Stomach (tissue), 9 donors: ENCODE results near the gene ZNF304. TPM values are rescaled to one million over a fixed set of nuclear protein-coding genes. Genes with fewer than 3 reads are reported as not detected.

Experiments
- DNase-seq, 2 donors: peaks; one replicate each; pipeline versions ENCODE4 v3.0.0 to v3.0.0-alpha.2; 2013 to 2019
- H3K27ac ChIP-seq, 5 donors: fragments of 200-600 bp in 4 of 5; sonication (generic) in 4 of 5; one replicate each; pipeline ENCODE4 v1.5.1; 2013 to 2019; ENCODE audit warnings: mild to moderate bottlenecking in 1 of 5, moderate library complexity in 1 of 5
- H3K27me3 ChIP-seq, 3 donors: fragments of 200-600 bp; sonication (generic); one replicate each; pipeline ENCODE4 v1.5.1; 2017 to 2019; ENCODE audit warnings: mixed run types in 1 of 3
- H3K36me3 ChIP-seq, 4 donors: fragments of 200-600 bp; sonication (generic); 1 replicate in 3 of 4; 2 replicates in 1 of 4; pipeline ENCODE4 v1.5.1; 2016 to 2019
- H3K4me1 ChIP-seq, 4 donors: fragments of 200-600 bp; sonication (generic); one replicate each; pipeline ENCODE4 v1.5.1; 2016 to 2019
- H3K4me3 ChIP-seq, 4 donors: fragments of 200-600 bp; sonication (generic) in 3 of 4; one replicate each; pipeline ENCODE4 v1.5.1; 2016 to 2019; ENCODE audit warnings: mild to moderate bottlenecking in 1 of 4
- H3K9me3 ChIP-seq, 4 donors: fragments of 200-600 bp; sonication (generic); one replicate each; pipeline ENCODE4 v1.5.1; 2016 to 2019
- CTCF ChIP-seq, 7 experiments: fragments of 450-650 bp in 4 of 7; fragments of 200-600 bp in 3 of 7; sonication (generic) in 3 of 7; IDR thresholded peaks; one replicate each; pipeline ENCODE4 v1.5.1; 2016 to 2019; ENCODE audit warnings: antibody characterized with exemption in 7 of 7, control low read depth in 2 of 7, mild to moderate bottlenecking in 1 of 7
- EP300 ChIP-seq: sonication (generic); formaldehyde crosslinking; IDR thresholded peaks from one replicate; pipeline ENCODE4 v1.6.1; 2017; ENCODE audit warnings: antibody characterized with exemption
- POLR2A ChIP-seq, 4 donors: fragments of 450-650 bp; IDR thresholded peaks; one replicate each; pipeline ENCODE4 v1.6.1; 2016; ENCODE audit warnings: antibody characterized with exemption in 4 of 4, control low read depth in 2 of 4, mild to moderate bottlenecking in 1 of 4, moderate library complexity in 1 of 4
- POLR2AphosphoS5 ChIP-seq, 3 donors: sonication (generic); formaldehyde crosslinking; IDR thresholded peaks; one replicate each; pipeline ENCODE4 v1.6.1; 2016; ENCODE audit warnings: antibody characterized with exemption in 3 of 3
- WGBS, 5 donors: extraction: QIAGEN DNeasy Blood & Tissue Kit in 3 of 5; methylation state at CpG; one replicate each; pipeline versions ENCODE4 v1.1.5 to v1.1.7; 2013 to 2018; 5-methylcytosine and 5-hydroxymethylcytosine counted together
- intact Hi-C: fragments of 100-400 bp; cut with DNase I; formaldehyde crosslinking; loops from one replicate; pipeline ENCODE4 v1.15.1; 2023; ENCODE audit warnings: low total_unique reads
- polyA plus RNA-seq, 3 donors: library from polyadenylated mRNA; stranded (reverse); fragments of 200-250 nt; gene quantifications; one replicate each; pipeline ENCODE4 v1.2.3, GENCODE V29; 2013
- total RNA-seq, 5 donors: library from RNA; depleted of rRNA; stranded (reverse); fragments of >200 nt; gene quantifications; one replicate each; pipeline versions ENCODE4 v1.1.0 to v1.2.3, GENCODE V29; 2014 to 2016
- donor health status: healthy with polysubstance abuse.
- donor health status: Bipolar disorder and iron deficiency.
- donor health status: healthy.

The ZNF304 gene
- total and polyA plus RNA-seq, 8 donors: 1.2 to 16.1 (median 3.2) TPM; not detected in 1

GRCh38 chr19:57305056-57305455 is 46.0 kb upstream of the ZNF304 start:
- no peak overlapping the region for H3K4me3 ChIP-seq
- WGBS, 5 donors: 0 to 63% (median 0%) methylated on average over 1 of the region's 1 CpG
- H3K36me3 ChIP-seq: peaks cover 17 to 60% (median 55%) of the 10 kb centered on the region in 4 donors
- TF ChIP-seq POLR2AphosphoS5 (IDR thresholded peaks at IDR 0.05) (no peak), EP300 (no peak), CTCF (IDR thresholded peaks at IDR 0.05) (no peak), POLR2A (IDR thresholded peaks at IDR 0.05) (no peak)
- H3K4me1 ChIP-seq: no peaks in the 10 kb centered on the region
- no peak for DNase-seq
- H3K27me3 ChIP-seq: no peaks in the 10 kb centered on the region
- intact Hi-C loops: no loop called here
- peaks cover 0 to 67% (median 30%) of the 10 kb centered on the region in 4 donors for H3K9me3 ChIP-seq
- H3K27ac ChIP-seq: no peak overlapping the region

GRCh38 chr19:57308514-57308913 is 42.6 kb upstream of the ZNF304 start:
- intact Hi-C loops: no loop called here
- Histone ChIP-seq H3K36me3 (peaks cover 4 to 26% (median 21%) of the 10 kb centered on the region in 4 donors), H3K27me3 (no peaks in the 10 kb centered on the region), H3K9me3 (peaks cover 0 to 33% (median 13%) of the 10 kb centered on the region in 4 donors), H3K4me1 (no peaks in the 10 kb centered on the region), H3K4me3 (no peak overlapping the region), H3K27ac (no peak overlapping the region)
- no peak for DNase-seq
- TF ChIP-seq CTCF (IDR thresholded peaks at IDR 0.05) (no peak), POLR2A (IDR thresholded peaks at IDR 0.05) (no peak)

GRCh38 chr19:57310792-57311191 is 40.3 kb upstream of the ZNF304 start:
- peaks cover 0 to 3% (median under 1%) of the 10 kb centered on the region in 4 donors for H3K36me3 ChIP-seq
- H3K4me3 ChIP-seq: no peak overlapping the region
- no peaks in the 10 kb centered on the region for H3K27me3 ChIP-seq
- DNase-seq: no peak
- TF ChIP-seq POLR2A (IDR thresholded peaks at IDR 0.05) (no peak), EP300 (no peak), POLR2AphosphoS5 (IDR thresholded peaks at IDR 0.05) (no peak), CTCF (IDR thresholded peaks at IDR 0.05) (no peak)
- H3K9me3 ChIP-seq: peaks cover 0 to 21% (median 9%) of the 10 kb centered on the region in 4 donors
- no peak overlapping the region for H3K27ac ChIP-seq
- 77 to 86% (median 80%) methylated on average over 2 of the region's 2 CpGs for WGBS, 5 donors
- no peaks in the 10 kb centered on the region for H3K4me1 ChIP-seq
- intact Hi-C loops: no loop called here

- intact Hi-C loops: no loop called here
- H3K4me3 ChIP-seq: no peak overlapping the region
- peaks cover 0 to 18% (median 14%) of the 10 kb centered on the region in 3 donors for H3K27me3 ChIP-seq
- H3K36me3 ChIP-seq: no peaks in the 10 kb centered on the region
- peaks cover 0 to 15% (median 8%) of the 10 kb centered on the region in 4 donors for H3K9me3 ChIP-seq
- no peak for DNase-seq
- TF ChIP-seq POLR2A (IDR thresholded peaks at IDR 0.05): no peak
- WGBS, 5 donors: 67 to 76% (median 70%) methylated on average over 4 of the region's 4 CpGs
- no peaks in the 10 kb centered on the region for H3K4me1 ChIP-seq
- H3K27ac ChIP-seq: no peak overlapping the region
Measured at GRCh38 chr19:57314146-57314545, 36.9 kb upstream of the ZNF304 start.

- H3K4me1 ChIP-seq: peaks cover 14 to 26% (median 21%) of the 10 kb centered on the region in 4 donors
- H3K36me3 ChIP-seq: peaks cover 0 to 1% (median 0%) of the 10 kb centered on the region in 4 donors
- no peak for TF ChIP-seq POLR2A (IDR thresholded peaks at IDR 0.05)
- no peak for TF ChIP-seq POLR2AphosphoS5 (IDR thresholded peaks at IDR 0.05)
- TF ChIP-seq EP300: no peak
- H3K9me3 ChIP-seq: peaks cover 0 to 16% (median 8%) of the 10 kb centered on the region in 4 donors
- 14 to 25% (median 18%) methylated on average over 19 to 29 of the region's 29 CpGs for WGBS, 5 donors
- intact Hi-C loops: no loop called here
- H3K4me3 ChIP-seq: no peak overlapping the region
- H3K27ac ChIP-seq: no peak overlapping the region
- DNase-seq: peak in 1 of 2 donors; percentile 9
- peaks cover 0 to 18% (median 14%) of the 10 kb centered on the region in 3 donors for H3K27me3 ChIP-seq
Measured at GRCh38 chr19:57317503-57317902, 33.6 kb upstream of the ZNF304 start.
